Fibroblast of lung (primary cell): ENCODE results near the gene FBXL17. TPM values are rescaled to one million over a fixed set of nuclear protein-coding genes. Genes with fewer than 3 reads are reported as not detected.

ENCODE experiments used
- DNase-seq, 2 donors: peaks; one replicate each; pipeline versions ENCODE4 v3.0.0 to v3.0.0-alpha.2; 2010; ENCODE audit warnings: low read depth in 2 of 2
- H2AFZ ChIP-seq: 2 replicates; pipeline ENCODE4 v1.5.1; 2012; ENCODE audit warnings: low read length, control low read depth, inconsistent platforms
- H3K27ac ChIP-seq: 2 replicates; pipeline ENCODE4 v1.5.1; 2011; ENCODE audit warnings: low read length, control low read depth; ENCODE audit not compliant: insufficient read depth
- H3K27me3 ChIP-seq: 2 replicates; pipeline ENCODE4 v1.5.1; 2011; ENCODE audit warnings: mild to moderate bottlenecking, low read length; ENCODE audit not compliant: control insufficient read depth, insufficient read depth
- H3K36me3 ChIP-seq: 2 replicates; pipeline ENCODE4 v1.5.1; 2011; ENCODE audit warnings: low read length; ENCODE audit not compliant: control insufficient read depth, insufficient read depth
- H3K4me1 ChIP-seq: 2 replicates; pipeline ENCODE4 v1.5.1; 2011; ENCODE audit warnings: low read length; ENCODE audit not compliant: control insufficient read depth, insufficient read depth; ENCODE audit errors: extremely low read depth
- H3K4me2 ChIP-seq: 2 replicates; pipeline ENCODE4 v1.5.1; 2011; ENCODE audit warnings: low read length, control low read depth; ENCODE audit not compliant: insufficient read depth; ENCODE audit errors: extremely low read depth
- H3K4me3 ChIP-seq, 4 experiments: fragments of 200-600 bp in 1 of 4; sonication (generic) in 1 of 4; replicated peaks in 1 of 4; 2 replicates each; pipeline ENCODE4 v1.5.1; 2011 to 2016; ENCODE audit warnings: low read length in 4 of 4, low read depth in 3 of 4, mild to moderate bottlenecking in 3 of 4, control low read depth in 2 of 4, inconsistent platforms in 1 of 4, mixed read lengths in 1 of 4; ENCODE audit not compliant: insufficient read depth in 1 of 4; ENCODE audit errors: control extremely low read depth in 1 of 4
- H3K79me2 ChIP-seq: 2 replicates; pipeline ENCODE4 v1.5.1; 2012; ENCODE audit warnings: mild to moderate bottlenecking, low read length, inconsistent platforms; ENCODE audit not compliant: control insufficient read depth, insufficient read depth
- H3K9ac ChIP-seq: 2 replicates; pipeline ENCODE4 v1.5.1; 2011; ENCODE audit warnings: mild to moderate bottlenecking, low read length, control low read depth; ENCODE audit not compliant: insufficient read depth
- H3K9me3 ChIP-seq: 2 replicates; pipeline ENCODE4 v1.5.1; 2012; ENCODE audit warnings: low read depth, low read length; ENCODE audit not compliant: control insufficient read depth, insufficient read depth
- H4K20me1 ChIP-seq: 2 replicates; pipeline ENCODE4 v1.5.1; 2011; ENCODE audit warnings: low read length; ENCODE audit not compliant: control insufficient read depth, insufficient read depth; ENCODE audit errors: extremely low read depth
- CTCF ChIP-seq, 2 donors: IDR thresholded peaks in 1 of 2; conservative IDR thresholded peaks in 1 of 2; 1 replicate in 1 of 2; 2 replicates in 1 of 2; pipeline ENCODE4 v1.5.1; 2011 to 2012; ENCODE audit warnings: low read length in 2 of 2, control low read depth in 1 of 2, inconsistent platforms in 1 of 2, low read depth in 1 of 2, mild to moderate bottlenecking in 1 of 2
- EZH2 ChIP-seq: IDR thresholded peaks from 2 replicates; pipeline ENCODE4 v1.5.1; 2012; ENCODE audit warnings: low read length, control low read depth, mild to moderate bottlenecking; ENCODE audit errors: missing control alignments
- polyA plus RNA-seq, 2 donors: library from polyadenylated mRNA; depleted of rRNA in 1 of 2; stranded (reverse) in 1 of 2; unstranded in 1 of 2; fragments of >200 nt; gene quantifications; 2 replicates each; pipeline ENCODE4 v1.2.1, GENCODE V29; 2011 to 2012; ENCODE audit warnings: missing spikeins in 1 of 2
- total RNA-seq: library from RNA; depleted of rRNA; stranded (reverse); fragments of >200 nt; gene quantifications from 2 replicates; pipeline ENCODE4 v1.2.1, GENCODE V29; 2014

The FBXL17 gene
- total and polyA plus RNA-seq, 2 donors (not counting 1 experiment from before 2014, with no cell fraction given): 7.1 to 8.3 TPM

- H3K27me3 ChIP-seq: no peaks in the 10 kb centered on the region
- DNase-seq: no peak
Measured at GRCh38 chr5:108118813-108119514, 262.9 kb downstream of the FBXL17 start.

GRCh38 chr5:108115673-108116072 is 266.2 kb downstream of the FBXL17 start:
- no peaks in the 10 kb centered on the region for H3K27me3 ChIP-seq
- H3K36me3 ChIP-seq: no peaks in the 10 kb centered on the region
- no peak overlapping the region for H3K4me3 ChIP-seq
- no peaks in the 10 kb centered on the region for H3K4me1 ChIP-seq
- H4K20me1 ChIP-seq: no peaks in the 10 kb centered on the region
- H2AFZ ChIP-seq: no peak overlapping the region
- no peaks in the 10 kb centered on the region for H3K9me3 ChIP-seq
- H3K9ac ChIP-seq: no peak overlapping the region
- TF ChIP-seq EZH2 (no peak), CTCF (conservative IDR thresholded peaks at IDR 0.05 in 1 of 2, IDR thresholded peaks at IDR 0.05 in 1 of 2; ENCODE audit: low read depth in 1 of 2, low read length in 2 of 2) (no peak)
- no peak for DNase-seq
- no peaks in the 10 kb centered on the region for H3K79me2 ChIP-seq
- no peak overlapping the region for H3K27ac ChIP-seq
- H3K4me2 ChIP-seq: no peak overlapping the region

More at GRCh38 chr5:108118813-108119514, 262.9 kb downstream of the FBXL17 start:
- H4K20me1 ChIP-seq: no peaks in the 10 kb centered on the region
- H3K27ac ChIP-seq: no peak overlapping the region
- no peaks in the 10 kb centered on the region for H3K79me2 ChIP-seq
- no peaks in the 10 kb centered on the region for H3K9me3 ChIP-seq
- no peak overlapping the region for H3K4me2 ChIP-seq
- H3K9ac ChIP-seq: no peak overlapping the region
- no peaks in the 10 kb centered on the region for H3K36me3 ChIP-seq
- no peak overlapping the region for H3K4me3 ChIP-seq
- H2AFZ ChIP-seq: no peak overlapping the region
- H3K4me1 ChIP-seq: no peaks in the 10 kb centered on the region
- no peak for TF ChIP-seq EZH2
- no peak for TF ChIP-seq CTCF (conservative IDR thresholded peaks at IDR 0.05 in 1 of 2, IDR thresholded peaks at IDR 0.05 in 1 of 2; ENCODE audit: low read depth in 1 of 2, low read length in 2 of 2)

GRCh38 chr5:108113950-108114349 is 267.9 kb downstream of the FBXL17 start:
- Histone ChIP-seq H3K9me3 (no peaks in the 10 kb centered on the region), H4K20me1 (no peaks in the 10 kb centered on the region), H2AFZ (no peak overlapping the region), H3K36me3 (no peaks in the 10 kb centered on the region), H3K4me3 (no peak overlapping the region), H3K9ac (no peak overlapping the region), H3K4me2 (no peak overlapping the region), H3K27me3 (no peaks in the 10 kb centered on the region), H3K4me1 (no peaks in the 10 kb centered on the region), H3K79me2 (no peaks in the 10 kb centered on the region), H3K27ac (no peak overlapping the region)
- TF ChIP-seq CTCF (conservative IDR thresholded peaks at IDR 0.05 in 1 of 2, IDR thresholded peaks at IDR 0.05 in 1 of 2; ENCODE audit: low read depth in 1 of 2, low read length in 2 of 2): no peak
- no peak for TF ChIP-seq EZH2
- no peak for DNase-seq
